ENCODE measurements around the gene TUBB3.
"Not testable (repeated sequence)": the region's sequence is repeated elsewhere in the genome, so short reads cannot be mapped to it uniquely, and the experiment has no call there.

Gene TUBB3

GRCh38 chr16:89922884-89923639 is at the start of gene TUBB3:
Gene TUBB3 (plus strand): TSS chr16:89923342. CDS start chr16:89923402, 60 bp downstream.
- H3K9ac ChIP-seq (ENCODE audit: low read length): peak within 1 kb of the TSS; percentile 47
- H3K4me1 ChIP-seq (ENCODE audit: control insufficient read depth, insufficient read depth, low read length): peaks cover 45% of the 10 kb centered on the region
- H3K4me3 ChIP-seq (ENCODE audit: low read length): no peak within 1 kb of the TSS
- H3K36me3 ChIP-seq (ENCODE audit: control insufficient read depth, insufficient read depth, low read length): no peaks in the 10 kb centered on the region
- H3K9me3 ChIP-seq (ENCODE audit: control insufficient read depth, low read length): no peaks in the 10 kb centered on the region
- H3K27me3 ChIP-seq (ENCODE audit: control insufficient read depth, insufficient read depth, low read length): peaks cover 71% of the 10 kb centered on the region

- no peak overlapping the region for H3K4me3 ChIP-seq (ENCODE audit: low read length)
- no peaks in the 10 kb centered on the region for H3K9me3 ChIP-seq (ENCODE audit: control insufficient read depth, low read length)
- H3K36me3 ChIP-seq (ENCODE audit: control insufficient read depth, insufficient read depth, low read length): no peaks in the 10 kb centered on the region
- H3K4me1 ChIP-seq (ENCODE audit: control insufficient read depth, insufficient read depth, low read length): peaks cover 10% of the 10 kb centered on the region
- no peaks in the 10 kb centered on the region for H3K27me3 ChIP-seq (ENCODE audit: control insufficient read depth, insufficient read depth, low read length)
- H3K9ac ChIP-seq (ENCODE audit: low read length): peak overlapping the region; percentile 95
Observed at GRCh38 chr16:89873972-89874689, 49.0 kb upstream of the TUBB3 start.

- H3K9me3 ChIP-seq (ENCODE audit: control insufficient read depth, low read length); H3K9ac ChIP-seq (ENCODE audit: low read length); H3K4me1 ChIP-seq (ENCODE audit: control insufficient read depth, insufficient read depth, low read length); H3K4me3 ChIP-seq (ENCODE audit: low read length); H3K27me3 ChIP-seq (ENCODE audit: control insufficient read depth, insufficient read depth, low read length): not testable (repeated sequence)
- H3K36me3 ChIP-seq (ENCODE audit: control insufficient read depth, insufficient read depth, low read length): peaks cover 12% of the 10 kb centered on the region
Observed at GRCh38 chr16:89879123-89879522, 44.0 kb upstream of the TUBB3 start.

GRCh38 chr16:89880477-89881367 is 42.4 kb upstream of the TUBB3 start:
- H3K4me1 ChIP-seq (ENCODE audit: control insufficient read depth, insufficient read depth, low read length): no peaks in the 10 kb centered on the region
- H3K9ac ChIP-seq (ENCODE audit: low read length): no peak overlapping the region
- H3K27me3 ChIP-seq (ENCODE audit: control insufficient read depth, insufficient read depth, low read length): no peaks in the 10 kb centered on the region
- H3K36me3 ChIP-seq (ENCODE audit: control insufficient read depth, insufficient read depth, low read length): peaks cover 23% of the 10 kb centered on the region
- H3K9me3 ChIP-seq (ENCODE audit: control insufficient read depth, low read length): no peaks in the 10 kb centered on the region
- H3K4me3 ChIP-seq (ENCODE audit: low read length): no peak overlapping the region

- no peak overlapping the region for H3K9ac ChIP-seq (ENCODE audit: low read length)
- no peaks in the 10 kb centered on the region for H3K9me3 ChIP-seq (ENCODE audit: control insufficient read depth, low read length)
- H3K4me1 ChIP-seq (ENCODE audit: control insufficient read depth, insufficient read depth, low read length): no peaks in the 10 kb centered on the region
- H3K27me3 ChIP-seq (ENCODE audit: control insufficient read depth, insufficient read depth, low read length): no peaks in the 10 kb centered on the region
- H3K36me3 ChIP-seq (ENCODE audit: control insufficient read depth, insufficient read depth, low read length): peaks cover 23% of the 10 kb centered on the region
- no peak overlapping the region for H3K4me3 ChIP-seq (ENCODE audit: low read length)
Observed at GRCh38 chr16:89881368-89881730, 41.8 kb upstream of the TUBB3 start.

- Histone ChIP-seq H3K9me3 (ENCODE audit: control insufficient read depth, low read length) (no peaks in the 10 kb centered on the region), H3K27me3 (ENCODE audit: control insufficient read depth, insufficient read depth, low read length) (no peaks in the 10 kb centered on the region), H3K4me3 (ENCODE audit: low read length) (no peak overlapping the region), H3K9ac (ENCODE audit: low read length) (no peak overlapping the region), H3K36me3 (ENCODE audit: control insufficient read depth, insufficient read depth, low read length) (peaks cover 27% of the 10 kb centered on the region), H3K4me1 (ENCODE audit: control insufficient read depth, insufficient read depth, low read length) (no peaks in the 10 kb centered on the region)
Observed at GRCh38 chr16:89883346-89884040, 39.6 kb upstream of the TUBB3 start.

- Histone ChIP-seq H3K9me3 (ENCODE audit: control insufficient read depth, low read length) (no peaks in the 10 kb centered on the region), H3K4me1 (ENCODE audit: control insufficient read depth, insufficient read depth, low read length) (no peaks in the 10 kb centered on the region), H3K36me3 (ENCODE audit: control insufficient read depth, insufficient read depth, low read length) (peaks cover 27% of the 10 kb centered on the region), H3K27me3 (ENCODE audit: control insufficient read depth, insufficient read depth, low read length) (no peaks in the 10 kb centered on the region), H3K9ac (ENCODE audit: low read length) (no peak overlapping the region), H3K4me3 (ENCODE audit: low read length) (no peak overlapping the region)
Observed at GRCh38 chr16:89884041-89884421, 39.1 kb upstream of the TUBB3 start.

GRCh38 chr16:89887243-89887642 is 35.9 kb upstream of the TUBB3 start:
- no peaks in the 10 kb centered on the region for H3K4me1 ChIP-seq (ENCODE audit: control insufficient read depth, insufficient read depth, low read length)
- H3K9ac ChIP-seq (ENCODE audit: low read length): no peak overlapping the region
- H3K9me3 ChIP-seq (ENCODE audit: control insufficient read depth, low read length): no peaks in the 10 kb centered on the region
- peaks cover 27% of the 10 kb centered on the region for H3K36me3 ChIP-seq (ENCODE audit: control insufficient read depth, insufficient read depth, low read length)
- H3K4me3 ChIP-seq (ENCODE audit: low read length): no peak overlapping the region
- H3K27me3 ChIP-seq (ENCODE audit: control insufficient read depth, insufficient read depth, low read length): no peaks in the 10 kb centered on the region

- Histone ChIP-seq H3K9me3 (ENCODE audit: control insufficient read depth, low read length) (no peaks in the 10 kb centered on the region), H3K36me3 (ENCODE audit: control insufficient read depth, insufficient read depth, low read length) (peaks cover 7% of the 10 kb centered on the region), H3K4me3 (ENCODE audit: low read length) (no peak overlapping the region), H3K4me1 (ENCODE audit: control insufficient read depth, insufficient read depth, low read length) (no peaks in the 10 kb centered on the region), H3K27me3 (ENCODE audit: control insufficient read depth, insufficient read depth, low read length) (no peaks in the 10 kb centered on the region), H3K9ac (ENCODE audit: low read length) (no peak overlapping the region)
Observed at GRCh38 chr16:89890200-89890599, 32.9 kb upstream of the TUBB3 start.

GRCh38 chr16:89890886-89891657 is 32.1 kb upstream of the TUBB3 start:
- Histone ChIP-seq H3K36me3 (ENCODE audit: control insufficient read depth, insufficient read depth, low read length) (peaks cover 12% of the 10 kb centered on the region), H3K4me1 (ENCODE audit: control insufficient read depth, insufficient read depth, low read length) (no peaks in the 10 kb centered on the region), H3K9ac (ENCODE audit: low read length) (no peak overlapping the region), H3K9me3 (ENCODE audit: control insufficient read depth, low read length) (no peaks in the 10 kb centered on the region), H3K27me3 (ENCODE audit: control insufficient read depth, insufficient read depth, low read length) (no peaks in the 10 kb centered on the region), H3K4me3 (ENCODE audit: low read length) (no peak overlapping the region)

- Histone ChIP-seq H3K4me3 (ENCODE audit: low read length) (no peak overlapping the region), H3K9me3 (ENCODE audit: control insufficient read depth, low read length) (no peaks in the 10 kb centered on the region), H3K36me3 (ENCODE audit: control insufficient read depth, insufficient read depth, low read length) (peaks cover 12% of the 10 kb centered on the region)
Observed at GRCh38 chr16:89892055-89892630, 31.0 kb upstream of the TUBB3 start.

More at GRCh38 chr16:89892055-89892630, 31.0 kb upstream of the TUBB3 start:
- Histone ChIP-seq H3K9ac (ENCODE audit: low read length) (no peak overlapping the region), H3K27me3 (ENCODE audit: control insufficient read depth, insufficient read depth, low read length) (no peaks in the 10 kb centered on the region), H3K4me1 (ENCODE audit: control insufficient read depth, insufficient read depth, low read length) (no peaks in the 10 kb centered on the region)
